KMS-11 (cell line): ENCODE data around the gene TRIM47.

ENCODE experiments used
- H2AFZ ChIP-seq: fragments of 200-600 bp; sonication (generic); 2 replicates; pipeline ENCODE4 v1.6.1; 2016; ENCODE audit warnings: antibody characterized with exemption, mixed run types, low read depth
- H3K27ac ChIP-seq: fragments of 200-600 bp; sonication (generic); 2 replicates; pipeline ENCODE4 v1.6.1; 2016; ENCODE audit warnings: mild to moderate bottlenecking, mixed run types
- H3K27me3 ChIP-seq: fragments of 200-600 bp; sonication (generic); 2 replicates; pipeline ENCODE4 v1.6.1; 2017; ENCODE audit warnings: mild to moderate bottlenecking, low read depth, mixed run types, moderate library complexity; ENCODE audit not compliant: insufficient read depth
- H3K36me3 ChIP-seq: fragments of 200-600 bp; sonication (generic); 2 replicates; pipeline ENCODE4 v1.6.1; 2017; ENCODE audit warnings: mild to moderate bottlenecking, mixed run types; ENCODE audit not compliant: insufficient read depth
- H3K4me1 ChIP-seq: fragments of 200-600 bp; sonication (generic); 2 replicates; pipeline ENCODE4 v1.6.1; 2016; ENCODE audit warnings: mild to moderate bottlenecking, low read depth, mixed run types; ENCODE audit not compliant: poor library complexity, severe bottlenecking
- H3K4me2 ChIP-seq: fragments of 200-600 bp; sonication (generic); 2 replicates; pipeline ENCODE4 v1.7.0; 2016; ENCODE audit warnings: mild to moderate bottlenecking, mixed run types
- H3K4me3 ChIP-seq: fragments of 200-600 bp; sonication (generic); IDR thresholded peaks from 2 replicates; pipeline ENCODE4 v1.6.1; 2017; ENCODE audit warnings: low read depth, low read length, mixed read lengths; ENCODE audit not compliant: insufficient read depth
- H3K79me2 ChIP-seq: fragments of 200-600 bp; sonication (generic); 2 replicates; pipeline ENCODE4 v1.6.1; 2016; ENCODE audit warnings: low read depth, mixed run types; ENCODE audit not compliant: insufficient read depth
- H3K9ac ChIP-seq: fragments of 200-600 bp; sonication (generic); 2 replicates; pipeline ENCODE4 v1.6.1; 2016; ENCODE audit warnings: mild to moderate bottlenecking, mixed run types
- H4K20me1 ChIP-seq: fragments of 200-600 bp; sonication (generic); 2 replicates; pipeline ENCODE4 v1.6.1; 2016; ENCODE audit warnings: mild to moderate bottlenecking, mixed run types; ENCODE audit not compliant: insufficient read depth
- CTCF ChIP-seq: fragments of 200-600 bp; sonication (generic); conservative IDR thresholded peaks from 2 replicates; pipeline ENCODE4 v1.6.1; 2017; ENCODE audit warnings: low read depth, mild to moderate bottlenecking, antibody characterized with exemption, low read length, moderate library complexity, mixed read lengths

The TRIM47 gene

GRCh38 chr17:75849724-75850123 lies 28.7 kb downstream of the TRIM47 start:
- TF ChIP-seq CTCF, result no peak
- H3K4me2 ChIP-seq, result no peak overlapping the region
- H4K20me1 ChIP-seq, result no peaks in the 10 kb centered on the region
- no peak overlapping the region for H3K9ac ChIP-seq
- H3K36me3 ChIP-seq, result no peaks in the 10 kb centered on the region
- no peak overlapping the region for H2AFZ ChIP-seq
- no peak overlapping the region for H3K27ac ChIP-seq
- no peak overlapping the region for H3K4me3 ChIP-seq
- H3K27me3 ChIP-seq, result no peaks in the 10 kb centered on the region
- H3K79me2 ChIP-seq, result peaks cover 7% of the 10 kb centered on the region; the same call in 1 of the 2 replicates
- peaks cover 20% of the 10 kb centered on the region for H3K4me1 ChIP-seq

GRCh38 chr17:75849279-75849646 lies 29.1 kb downstream of the TRIM47 start:
- Histone ChIP-seq H3K36me3 (no peaks in the 10 kb centered on the region), H3K27ac (no peak overlapping the region)

GRCh38 chr17:75848523-75849278 lies 29.7 kb downstream of the TRIM47 start:
- H3K36me3 ChIP-seq, result no peaks in the 10 kb centered on the region
- no peak overlapping the region for H3K4me3 ChIP-seq
- no peak overlapping the region for H3K27ac ChIP-seq
- H3K4me2 ChIP-seq, result no peak overlapping the region
- TF ChIP-seq CTCF, result peak; percentile 85
- no peak overlapping the region for H3K9ac ChIP-seq
- no peaks in the 10 kb centered on the region for H4K20me1 ChIP-seq
- H3K4me1 ChIP-seq, result peaks cover 13% of the 10 kb centered on the region
- H2AFZ ChIP-seq, result no peak overlapping the region
- no peaks in the 10 kb centered on the region for H3K27me3 ChIP-seq
- H3K79me2 ChIP-seq, result no peaks in the 10 kb centered on the region

More at GRCh38 chr17:75849279-75849646, 29.1 kb downstream of the TRIM47 start:
- Histone ChIP-seq H3K27me3 (no peaks in the 10 kb centered on the region), H4K20me1 (no peaks in the 10 kb centered on the region), H3K79me2 (peaks cover 2% of the 10 kb centered on the region; the same call in 1 of the 2 replicates), H3K4me3 (no peak overlapping the region), H3K4me2 (no peak overlapping the region), H2AFZ (no peak overlapping the region), H3K4me1 (peaks cover 15% of the 10 kb centered on the region), H3K9ac (no peak overlapping the region)
- TF ChIP-seq CTCF, result no peak

GRCh38 chr17:75847614-75848522 lies 30.5 kb downstream of the TRIM47 start:
- Histone ChIP-seq H3K4me2 (no peak overlapping the region), H3K79me2 (no peaks in the 10 kb centered on the region), H3K4me3 (no peak overlapping the region), H3K9ac (no peak overlapping the region), H3K36me3 (no peaks in the 10 kb centered on the region), H3K27me3 (no peaks in the 10 kb centered on the region), H3K27ac (no peak overlapping the region), H4K20me1 (no peaks in the 10 kb centered on the region), H2AFZ (no peak overlapping the region), H3K4me1 (peaks cover 13% of the 10 kb centered on the region)
- TF ChIP-seq CTCF, result no peak
